GM18507 (cell line): ENCODE data around the gene CROCC.
A peak's percentile ranks its signal among the peaks of the same experiment; 100 is the strongest.
"Not testable (repeated sequence)": the region's sequence is repeated elsewhere in the genome, so short reads cannot be mapped to it uniquely, and the experiment has no call there.

Source experiments
- DNase-seq: peaks from one replicate; pipeline ENCODE4 v3.0.0; 2011; ENCODE audit warnings: low read depth; ENCODE audit not compliant: insufficient read length; ENCODE audit errors: extremely low spot score
- FAIRE-seq: peaks from 2 replicates; lab custom pipeline; 2011; peaks lifted over from hg19 to GRCh38; lab: Jason Lieb, UNC

CROCC gene

GRCh38 chr1:16895233-16895597 lies 26.5 kb upstream of the CROCC start:
- not testable (repeated sequence) for DNase-seq, FAIRE-seq

- DNase-seq: peak; percentile 57
- FAIRE-seq: not testable (repeated sequence)
Measured at GRCh38 chr1:16895598-16896315, 26.0 kb upstream of the CROCC start, which contains the start of gene RNU1-2. Gene RNU1-2 (plus strand): TSS chr1:16895980.

DNA sequence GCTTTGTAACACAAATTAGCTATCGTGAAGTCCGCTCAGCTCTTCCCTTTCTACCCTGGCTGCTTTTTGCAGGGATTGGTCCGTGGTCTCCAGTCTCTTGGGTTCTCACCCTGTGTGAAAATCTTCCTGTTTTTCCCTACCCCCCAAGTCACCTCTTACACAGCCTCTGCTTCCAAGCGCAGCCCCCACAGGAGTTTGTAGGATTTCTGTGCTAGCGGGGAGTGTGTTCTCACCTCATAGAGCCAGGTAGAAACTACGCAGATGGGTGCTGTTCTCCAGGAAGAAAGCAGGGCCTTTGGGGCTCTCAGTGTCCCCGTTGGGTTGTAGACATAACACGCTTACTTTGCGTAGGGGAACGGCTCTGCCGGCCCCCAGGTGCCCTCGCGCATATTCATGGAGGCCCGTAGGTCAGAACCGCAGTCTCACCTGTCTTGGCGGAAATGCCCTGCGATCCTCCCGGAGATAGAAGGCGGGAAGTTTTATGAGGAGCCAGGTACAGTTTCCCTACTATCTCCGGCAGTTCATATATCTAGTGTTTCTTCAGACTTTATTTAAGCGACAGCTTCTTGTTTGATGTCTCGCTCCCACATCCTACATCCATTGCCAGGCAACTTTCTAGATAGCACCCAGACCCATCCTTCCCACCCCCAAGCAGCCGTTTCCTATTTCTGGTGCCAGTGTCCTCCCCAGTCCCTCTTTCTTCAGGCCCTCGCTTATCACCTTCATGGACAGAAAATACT lies 25.2 kb upstream of the CROCC start:
- peak; percentile 63 for FAIRE-seq

GRCh38 chr1:16897653-16898052 lies 24.1 kb upstream of the CROCC start:
- not testable (repeated sequence) for FAIRE-seq, DNase-seq

More for the DNA sequence above, 25.2 kb upstream of the CROCC start:
- not testable (repeated sequence) for DNase-seq

- not testable (repeated sequence) for FAIRE-seq, DNase-seq
Measured at GRCh38 chr1:16898298-16898697, 23.4 kb upstream of the CROCC start.

GRCh38 chr1:16899020-16899419 lies 22.7 kb upstream of the CROCC start:
- FAIRE-seq, DNase-seq: not testable (repeated sequence)

GRCh38 chr1:16900751-16901150 lies 21.0 kb upstream of the CROCC start:
- DNase-seq (no peak), FAIRE-seq (no peak)

- FAIRE-seq: not testable (repeated sequence)
Measured at GRCh38 chr1:16901371-16901770, 20.4 kb upstream of the CROCC start.

DNA sequence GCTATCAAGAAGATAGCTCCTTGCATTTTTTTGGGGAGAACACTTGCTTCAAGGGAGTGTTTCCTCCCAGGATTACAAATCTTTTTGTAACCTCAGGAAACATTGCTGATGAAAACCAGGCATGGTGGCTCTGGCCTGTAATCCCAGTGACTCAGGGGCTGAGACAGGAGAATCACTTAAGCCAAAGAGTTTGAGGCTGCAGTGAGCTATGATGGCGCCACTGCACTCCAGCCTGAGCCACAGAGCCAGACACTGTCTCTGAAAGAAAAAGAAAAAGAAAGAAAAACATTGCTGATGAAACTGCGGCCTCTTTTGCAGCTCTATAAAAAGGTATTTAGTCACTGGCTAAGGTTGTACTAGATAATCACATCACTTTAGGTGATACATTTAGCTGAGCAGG lies 18.7 kb upstream of the CROCC start:
- no peak for FAIRE-seq

More at GRCh38 chr1:16901371-16901770, 20.4 kb upstream of the CROCC start:
- DNase-seq: not testable (repeated sequence)

GRCh38 chr1:16903458-16903796 lies 18.3 kb upstream of the CROCC start:
- FAIRE-seq: no peak

More for the DNA sequence above, 18.7 kb upstream of the CROCC start:
- DNase-seq: no peak

DNA sequence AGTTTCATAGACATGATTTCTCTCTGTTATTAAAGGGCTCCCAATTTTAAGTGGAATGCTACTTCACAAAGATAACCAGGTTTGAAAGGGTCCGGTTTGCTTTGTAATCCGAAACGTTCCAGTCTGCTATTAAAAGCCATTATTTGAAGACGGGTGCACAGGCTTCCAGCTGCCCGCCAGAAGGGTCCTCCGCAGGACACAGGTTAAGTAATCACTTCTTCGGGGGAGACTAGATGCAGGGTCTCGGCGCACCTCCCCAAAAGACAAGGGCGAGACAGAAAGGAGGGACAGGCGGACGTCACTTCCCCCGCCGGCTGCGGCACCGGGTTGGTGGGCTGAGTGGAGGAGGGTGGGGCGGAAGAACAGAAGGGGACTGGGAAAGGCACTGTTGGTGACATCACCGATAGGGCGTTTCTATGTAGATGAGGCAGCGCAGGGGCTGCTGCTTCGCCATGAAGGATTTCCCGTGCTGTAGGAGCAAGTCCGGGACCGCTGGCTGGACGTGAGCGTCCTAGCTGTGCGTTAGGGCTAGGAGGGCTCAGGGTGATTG lies 17.1 kb upstream of the CROCC start:
- DNase-seq (peak; percentile 86), FAIRE-seq (peak; percentile 96)

More at GRCh38 chr1:16903458-16903796, 18.3 kb upstream of the CROCC start:
- DNase-seq: no peak

- DNase-seq (no peak), FAIRE-seq (peak; percentile 53)
Measured at GRCh38 chr1:16905110-16905867, 16.4 kb upstream of the CROCC start.

GRCh38 chr1:16905868-16906702 lies 15.6 kb upstream of the CROCC start:
- no peak for FAIRE-seq
- DNase-seq: no peak

GRCh38 chr1:16906873-16907272 lies 14.9 kb upstream of the CROCC start:
- no peak for FAIRE-seq
- DNase-seq: no peak

DNA sequence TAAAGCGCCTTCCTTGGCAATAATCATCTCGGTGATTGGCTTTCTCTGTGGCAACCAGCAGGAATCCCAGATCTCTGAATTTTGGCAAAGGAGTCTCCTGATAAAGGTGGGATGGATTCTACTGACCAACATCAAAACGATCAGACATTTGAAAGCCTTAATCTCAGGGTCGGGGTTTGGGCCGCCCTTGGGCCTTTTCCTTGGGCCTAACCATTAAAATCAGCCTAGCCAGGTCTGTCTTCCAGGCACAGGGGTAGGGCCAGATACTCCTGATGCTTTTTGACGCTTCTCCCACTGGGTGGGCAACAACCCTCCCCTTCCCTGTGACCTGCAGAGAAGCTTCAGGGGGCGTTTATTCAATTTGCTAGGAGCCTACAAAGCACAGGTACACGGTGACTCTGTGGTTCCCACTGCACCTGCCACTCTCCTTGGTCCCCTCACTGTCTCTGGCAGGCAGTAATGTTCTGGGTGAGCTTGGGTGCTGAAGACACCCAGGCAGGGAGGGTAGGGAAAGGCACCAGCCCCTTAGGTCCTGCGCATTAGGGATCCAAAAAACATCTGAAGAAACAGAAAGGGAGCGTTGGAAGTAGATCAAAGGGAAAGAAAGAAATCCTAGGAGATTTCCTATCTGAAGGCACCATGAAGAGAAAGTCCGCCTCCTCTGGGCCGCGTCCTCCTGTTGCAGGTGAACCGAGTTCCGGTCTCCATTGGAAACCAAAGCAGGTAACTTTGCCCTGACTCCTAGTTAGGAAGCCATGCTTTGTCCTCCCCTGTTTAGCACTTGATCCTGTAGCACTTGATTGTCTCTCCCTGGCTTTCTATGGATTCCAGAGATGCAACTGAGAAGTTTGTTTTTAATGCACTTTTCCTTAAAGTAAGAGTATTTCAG lies 13.6 kb upstream of the CROCC start:
- DNase-seq (no peak), FAIRE-seq (no peak)

DNA sequence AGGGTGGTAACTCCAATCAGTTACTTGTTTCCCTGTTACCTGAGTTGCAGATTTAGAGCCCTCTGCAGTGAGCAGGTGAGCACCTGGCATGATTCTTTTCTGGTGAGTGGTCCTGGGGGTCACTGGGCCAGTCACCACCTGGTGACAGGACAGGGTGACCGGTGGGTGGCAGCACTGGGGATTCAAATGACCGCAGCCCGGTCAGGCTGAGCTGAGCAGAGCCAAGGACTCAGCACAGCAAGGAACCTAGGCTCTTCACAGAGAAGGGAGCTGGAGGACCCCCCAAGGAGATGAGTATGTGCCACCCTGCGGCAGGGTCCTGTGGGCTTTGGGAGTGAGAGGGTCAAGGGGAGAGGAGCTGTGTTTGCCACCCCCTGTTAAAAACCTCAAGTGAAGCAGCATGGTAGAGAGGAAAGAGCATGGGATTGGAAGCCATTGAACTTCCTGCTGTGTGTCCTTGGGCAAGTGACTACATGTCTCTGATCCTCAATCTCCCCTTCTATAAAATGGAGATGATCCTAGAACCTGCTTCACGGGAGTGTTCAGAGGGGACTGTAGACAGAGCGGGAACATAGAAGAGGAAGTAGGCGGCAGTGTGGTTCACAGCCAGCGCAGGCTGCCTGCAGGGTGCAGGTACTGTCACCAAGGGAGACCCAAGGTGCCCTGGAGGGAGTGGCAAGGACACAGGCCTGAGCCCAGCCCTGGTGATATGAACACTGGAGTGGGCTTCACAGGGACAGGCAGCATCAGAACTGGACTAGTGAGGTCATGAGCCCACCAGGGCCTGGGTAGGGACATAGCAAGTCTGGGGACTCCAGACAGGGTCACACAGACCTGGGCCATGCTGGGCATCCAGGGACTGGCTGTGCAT lies 9.6 kb upstream of the CROCC start:
- DNase-seq, FAIRE-seq: not testable (repeated sequence)

DNA sequence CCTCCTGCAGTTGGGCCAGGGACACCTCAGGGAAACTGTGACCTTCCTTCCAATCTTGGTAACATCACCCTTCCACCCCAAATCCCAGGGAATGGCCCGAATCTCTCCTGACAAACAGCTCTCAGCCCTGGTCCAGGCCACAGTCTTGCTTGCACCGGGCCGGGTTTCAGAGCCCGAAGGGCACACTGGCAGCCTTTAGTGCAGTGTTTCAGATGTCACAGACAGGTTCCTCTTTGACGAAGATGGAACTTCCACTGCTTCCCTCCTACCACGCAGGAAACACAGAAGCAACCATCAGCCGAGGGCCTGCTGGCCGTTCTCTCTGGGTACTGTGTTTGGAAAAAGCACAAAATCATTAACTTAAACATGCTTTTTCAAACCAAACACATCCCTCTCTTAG lies 9.0 kb upstream of the CROCC start:
- DNase-seq, FAIRE-seq: not testable (repeated sequence)
